Mesodermal cell (in vitro differentiated cells): ENCODE measurements around the gene SPHK2.
A peak's percentile ranks its signal among the peaks of the same experiment; 100 is the strongest.
"Not testable (repeated sequence)": the region's sequence is repeated elsewhere in the genome, so short reads cannot be mapped to it uniquely, and the experiment has no call there.

Source experiments
- H3K27ac ChIP-seq: 2 replicates; pipeline ENCODE4 v1.7.0; 2013; ENCODE audit warnings: mild to moderate bottlenecking, low read depth, low read length, moderate library complexity; ENCODE audit not compliant: severe bottlenecking
- H3K36me3 ChIP-seq: 2 replicates; pipeline ENCODE4 v1.7.1; 2013; ENCODE audit warnings: mild to moderate bottlenecking, low read length, moderate library complexity; ENCODE audit not compliant: control insufficient read depth, insufficient read depth
- H3K4me1 ChIP-seq: one replicate; pipeline ENCODE4 v1.7.1; 2013; ENCODE audit warnings: mild to moderate bottlenecking, low read length; ENCODE audit not compliant: insufficient read depth, control insufficient read depth, poor library complexity, severe bottlenecking
- H3K4me3 ChIP-seq: 2 replicates; pipeline ENCODE4 v1.7.0; 2013; ENCODE audit warnings: low read length, control low read depth, mild to moderate bottlenecking; ENCODE audit not compliant: insufficient read depth, poor library complexity, severe bottlenecking; ENCODE audit errors: extremely low read depth
- H3K9me3 ChIP-seq: 2 replicates; pipeline ENCODE4 v1.7.1; 2013; ENCODE audit warnings: mild to moderate bottlenecking, low read length, moderate library complexity; ENCODE audit not compliant: control insufficient read depth
- WGBS, 2 experiments: methylation state at CpG; one replicate each; pipeline ENCODE4 v1.1.5; 2013; ENCODE audit warnings: missing lambda C conversion rate in 2 of 2; ENCODE audit not compliant: insufficient coverage in 2 of 2; 5-methylcytosine and 5-hydroxymethylcytosine counted together

SPHK2 gene

DNA sequence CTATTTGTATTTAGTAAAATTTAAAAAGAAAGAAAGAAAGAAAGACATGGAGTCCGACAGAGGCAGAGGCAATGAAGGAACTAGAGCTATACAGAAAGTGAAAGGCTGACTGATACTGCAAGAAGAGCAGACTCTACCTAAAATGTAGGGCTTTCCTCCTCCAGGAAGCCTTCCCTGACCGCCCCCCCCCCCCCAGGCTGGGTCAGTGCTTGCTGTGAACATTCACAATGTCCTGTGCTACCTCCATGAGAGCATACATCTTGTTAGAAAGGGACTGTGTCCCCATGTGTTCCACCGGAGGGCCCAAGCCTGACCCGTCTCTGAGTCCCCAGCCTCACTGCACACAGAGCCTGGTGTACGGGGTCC lies 32.4 kb downstream of the SPHK2 start:
- Histone ChIP-seq H3K4me1 (no peaks in the 10 kb centered on the region), H3K4me3 (no peak overlapping the region), H3K36me3 (no peaks in the 10 kb centered on the region), H3K9me3 (no peaks in the 10 kb centered on the region), H3K27ac (no peak overlapping the region)
- 74 to 84% methylated on average over 3 to 4 of the region's 5 CpGs for WGBS, 2 experiments

DNA sequence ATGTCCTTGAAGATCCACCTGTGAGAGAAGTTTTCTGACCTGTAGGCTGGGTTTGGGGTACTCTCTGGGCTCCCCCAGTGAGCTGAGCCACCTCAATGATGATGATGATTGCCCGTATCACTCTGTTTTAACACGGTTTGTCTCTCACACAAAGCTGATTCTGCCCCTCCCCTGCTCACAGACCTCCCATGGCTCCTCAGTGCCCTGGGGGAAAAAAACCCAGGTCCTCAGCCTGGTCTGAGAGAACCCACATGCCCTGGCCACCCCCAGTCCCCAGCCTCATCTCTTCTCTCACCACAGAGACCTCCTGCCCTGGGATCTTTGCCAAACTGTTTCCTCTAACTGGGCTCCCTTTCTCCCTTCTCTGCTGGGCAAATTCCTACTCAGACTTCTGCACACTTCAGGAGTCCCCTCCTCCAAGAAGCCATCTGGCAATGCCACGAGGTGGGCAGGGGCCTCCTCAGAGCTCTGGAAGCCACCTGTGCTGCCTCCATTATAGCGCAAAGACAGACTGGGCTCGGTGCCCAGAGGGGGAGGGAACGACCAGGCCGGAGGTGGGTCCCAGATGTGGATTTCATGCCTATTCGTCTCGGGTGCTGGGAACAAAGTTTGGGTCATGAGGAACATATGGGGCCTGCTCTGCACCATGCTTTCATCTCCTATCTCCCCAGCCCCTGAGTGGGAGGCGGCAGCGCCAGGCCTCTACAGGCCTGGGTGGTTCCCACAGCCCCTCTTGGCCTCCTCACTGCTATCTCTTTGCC lies 35.2 kb downstream of the SPHK2 start:
- 76 to 80% methylated on average over 6 to 8 of the region's 11 CpGs for WGBS, 2 experiments
- H3K9me3 ChIP-seq = no peaks in the 10 kb centered on the region
- no peaks in the 10 kb centered on the region for H3K36me3 ChIP-seq
- no peaks in the 10 kb centered on the region for H3K4me1 ChIP-seq
- H3K27ac ChIP-seq = no peak overlapping the region
- H3K4me3 ChIP-seq = no peak overlapping the region

DNA sequence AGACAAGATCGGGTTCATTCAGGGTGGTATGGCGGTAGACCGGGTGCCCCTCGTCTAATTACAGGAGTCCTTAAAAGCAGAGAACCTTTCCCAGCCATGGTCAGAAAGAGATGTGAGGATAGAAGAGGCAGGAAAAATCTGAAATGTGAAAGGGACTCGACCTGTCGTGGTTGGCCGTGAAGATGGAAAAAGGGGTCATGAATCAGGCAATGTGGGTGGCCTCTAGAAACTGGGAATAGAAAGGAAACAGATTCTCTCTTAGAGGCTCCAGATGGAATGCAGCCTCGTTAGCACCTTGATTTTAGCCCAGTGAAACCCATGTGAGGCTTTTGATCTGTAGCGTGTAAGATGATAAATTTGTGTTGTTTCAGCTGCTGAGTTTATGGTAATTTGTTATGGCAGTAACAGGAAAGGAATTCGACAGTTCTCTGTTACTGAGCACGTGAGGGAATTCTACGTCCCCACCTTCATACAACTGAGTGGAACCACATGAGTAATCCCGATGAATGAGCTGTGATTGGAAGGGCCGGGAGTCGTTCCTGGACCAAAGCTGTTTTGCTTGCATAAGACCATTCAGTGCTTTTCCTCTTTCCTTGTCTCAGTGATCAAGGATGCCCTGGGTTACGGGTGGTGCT lies 37.7 kb downstream of the SPHK2 start:
- H3K4me1 ChIP-seq = no peaks in the 10 kb centered on the region
- 44 to 46% methylated on average over 11 to 14 of the region's 16 CpGs for WGBS, 2 experiments
- H3K36me3 ChIP-seq = no peaks in the 10 kb centered on the region
- peaks cover 5% of the 10 kb centered on the region for H3K9me3 ChIP-seq
- no peak overlapping the region for H3K4me3 ChIP-seq
- no peak overlapping the region for H3K27ac ChIP-seq

DNA sequence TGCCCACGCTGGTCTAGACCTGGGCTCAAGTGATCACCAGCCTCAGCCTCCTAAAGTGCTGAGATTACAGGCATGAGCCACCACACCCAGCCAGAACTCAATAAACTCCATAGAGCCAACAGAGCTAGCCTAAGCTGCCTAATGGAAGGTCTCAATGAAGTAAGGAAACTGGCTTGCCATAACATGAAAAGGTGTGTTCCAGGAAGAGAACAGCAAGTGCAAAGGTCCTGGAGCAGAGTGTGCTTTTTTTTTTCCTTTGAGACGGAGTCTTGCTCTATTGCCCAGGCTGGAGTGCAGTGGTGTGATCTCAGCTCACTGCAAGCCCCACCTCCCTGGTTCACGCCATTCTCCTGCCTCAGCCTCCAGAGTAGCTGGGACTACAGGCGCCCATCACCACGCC lies 38.5 kb downstream of the SPHK2 start:
- H3K27ac ChIP-seq, H3K4me1 ChIP-seq, H3K4me3 ChIP-seq, H3K36me3 ChIP-seq, H3K9me3 ChIP-seq: not testable (repeated sequence)
- WGBS, 2 experiments = 82% methylated on average over 3 of the region's 5 CpGs; no CpG with 5 or more reads in 1 of the 2 experiments

DNA sequence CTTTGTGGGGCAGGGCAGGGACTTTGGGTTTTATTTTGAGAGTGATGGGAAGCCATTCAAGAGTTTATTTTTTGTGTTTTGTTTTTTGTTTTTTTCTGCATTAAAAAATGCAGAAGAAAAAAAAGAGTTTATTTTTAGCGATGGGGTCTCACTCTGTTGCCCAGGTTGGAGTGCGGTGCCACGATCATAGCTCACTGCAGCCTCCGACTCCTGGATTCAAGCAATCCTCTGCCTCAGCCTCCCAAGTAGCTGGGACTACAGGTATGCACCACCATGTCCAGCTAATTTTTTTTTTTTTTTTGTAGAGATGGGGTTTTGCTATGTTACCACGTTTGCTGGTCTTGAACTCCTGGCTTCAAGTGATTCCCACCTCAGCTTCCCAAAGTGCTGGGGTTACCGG lies 39.2 kb downstream of the SPHK2 start:
- Histone ChIP-seq H3K4me3 (no peak overlapping the region), H3K27ac (no peak overlapping the region), H3K36me3 (no peaks in the 10 kb centered on the region), H3K9me3 (peaks cover 5% of the 10 kb centered on the region), H3K4me1 (peaks cover 3% of the 10 kb centered on the region)
- 86 to 93% methylated on average over 5 of the region's 6 CpGs for WGBS, 2 experiments

DNA sequence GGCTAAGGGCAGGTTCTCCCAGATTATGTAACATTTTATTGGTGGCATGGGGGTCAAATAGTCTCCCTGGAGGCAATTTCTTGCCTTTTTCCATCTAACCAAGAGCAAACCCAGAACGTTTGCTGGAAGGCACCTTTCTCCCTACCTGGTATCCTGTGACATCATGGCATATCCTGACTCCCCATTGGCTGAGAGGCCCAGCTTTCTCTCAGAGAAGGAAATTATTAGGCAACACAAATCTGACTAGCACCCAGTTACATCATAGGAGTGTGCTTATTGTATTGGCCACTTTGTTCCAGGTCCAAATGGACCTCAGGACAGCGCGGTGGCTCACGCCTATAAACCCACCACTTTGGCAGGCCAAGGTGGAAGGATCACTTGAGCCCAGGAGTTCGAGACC lies 40.5 kb downstream of the SPHK2 start:
- Histone ChIP-seq H3K4me3 (no peak overlapping the region), H3K4me1 (peaks cover 13% of the 10 kb centered on the region), H3K36me3 (no peaks in the 10 kb centered on the region), H3K9me3 (peaks cover 5% of the 10 kb centered on the region), H3K27ac (no peak overlapping the region)
- WGBS, 2 experiments = 76 to 92% methylated on average over 5 of the region's 5 CpGs

DNA sequence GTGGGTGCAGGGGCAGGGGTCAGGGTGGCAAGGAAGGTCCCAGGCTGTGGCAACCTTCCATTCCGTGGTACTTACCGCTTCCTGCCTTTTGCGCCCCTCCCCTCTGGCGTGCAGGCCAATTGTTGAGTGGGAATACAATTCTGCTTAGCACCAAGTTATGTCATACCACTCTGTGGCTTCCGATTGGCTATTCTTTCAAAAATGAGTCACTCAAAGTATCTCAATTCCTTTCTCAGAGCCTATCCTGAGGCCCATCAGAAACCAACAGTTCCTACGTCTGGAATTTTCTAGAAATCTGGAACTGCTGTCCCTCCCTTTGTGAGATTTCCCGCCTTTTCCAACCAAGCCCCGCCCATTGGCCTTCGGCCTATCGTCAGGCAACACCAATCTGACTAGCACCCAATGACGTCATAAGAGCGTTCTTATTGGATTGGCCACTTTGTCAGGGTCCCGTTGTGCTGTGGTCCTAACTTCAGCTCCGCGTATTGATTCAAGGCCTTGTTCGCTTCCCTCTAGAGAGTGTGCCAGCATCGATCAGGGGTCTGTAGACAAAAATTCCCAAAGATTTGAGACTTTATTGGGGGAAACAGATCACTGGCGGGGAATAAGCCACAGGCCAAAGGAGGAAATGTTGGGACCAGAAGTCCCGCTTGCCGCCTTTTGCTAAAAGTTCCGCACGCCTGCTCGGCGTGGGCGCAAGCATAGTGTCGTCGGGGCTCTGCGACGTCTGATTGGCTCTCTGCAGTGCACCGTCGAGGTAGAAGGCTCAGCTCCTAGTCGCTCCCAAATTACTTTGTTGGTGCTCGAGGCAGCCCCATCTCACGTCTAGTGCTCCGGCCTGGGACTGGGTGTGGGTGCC lies 41.8 kb downstream of the SPHK2 start:
- Histone ChIP-seq H3K4me3 (no peak overlapping the region), H3K4me1 (peaks cover 13% of the 10 kb centered on the region), H3K27ac (no peak overlapping the region), H3K36me3 (no peaks in the 10 kb centered on the region), H3K9me3 (peaks cover 5% of the 10 kb centered on the region)
- 94% methylated on average over 34 to 35 of the region's 35 CpGs for WGBS, 2 experiments

DNA sequence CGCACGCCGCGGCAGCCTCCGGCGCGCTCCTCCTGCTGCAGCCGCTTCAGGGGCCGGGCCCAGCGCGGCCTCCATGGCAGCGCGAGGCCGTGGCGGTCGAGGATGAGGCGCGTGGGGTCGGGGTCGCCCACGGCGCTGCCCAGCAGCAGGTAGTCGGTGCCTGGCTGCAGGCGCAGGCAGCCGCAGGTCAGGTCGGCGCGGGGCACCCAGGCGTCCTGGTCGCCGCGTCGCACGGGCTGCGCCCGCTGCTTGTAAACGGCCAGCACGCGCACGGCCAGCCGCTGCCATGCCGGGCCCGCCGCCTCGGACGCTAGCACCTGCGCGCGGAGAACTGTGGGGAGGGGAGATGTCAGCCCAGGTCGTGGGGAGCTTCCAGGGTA lies 42.4 kb downstream of the SPHK2 start:
- Histone ChIP-seq H3K9me3 (peaks cover 5% of the 10 kb centered on the region), H3K27ac (no peak overlapping the region), H3K4me1 (peaks cover 14% of the 10 kb centered on the region), H3K36me3 (no peaks in the 10 kb centered on the region), H3K4me3 (no peak overlapping the region)
- WGBS, 2 experiments = 96 to 97% methylated on average over 43 to 50 of the region's 50 CpGs

DNA sequence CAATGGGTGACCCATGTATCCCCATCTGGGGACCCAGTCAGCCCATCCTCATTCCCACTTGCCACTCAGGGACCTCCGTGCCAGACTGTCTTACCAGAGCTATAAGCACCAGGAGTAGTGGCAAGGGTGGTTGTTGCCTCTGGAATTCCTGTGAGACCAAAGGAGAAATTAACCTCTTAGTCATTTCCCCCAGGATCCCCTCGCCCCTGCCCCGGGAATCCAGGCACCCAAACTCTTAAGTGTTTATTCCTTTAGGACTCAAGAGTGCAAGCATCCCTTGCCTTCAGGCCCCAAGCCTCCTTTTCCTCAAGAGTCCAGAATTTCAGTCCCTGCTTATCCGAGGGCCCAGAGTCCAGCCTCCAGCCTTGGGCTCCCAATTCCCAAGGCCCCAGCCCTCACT lies 44.4 kb downstream of the SPHK2 start:
- Histone ChIP-seq H3K27ac (peak overlapping the region; percentile 6), H3K4me1 (peaks cover 17% of the 10 kb centered on the region), H3K9me3 (peaks cover 5% of the 10 kb centered on the region), H3K4me3 (no peak overlapping the region), H3K36me3 (no peaks in the 10 kb centered on the region)
- WGBS, 2 experiments = 84 to 89% methylated on average over 3 to 4 of the region's 4 CpGs

DNA sequence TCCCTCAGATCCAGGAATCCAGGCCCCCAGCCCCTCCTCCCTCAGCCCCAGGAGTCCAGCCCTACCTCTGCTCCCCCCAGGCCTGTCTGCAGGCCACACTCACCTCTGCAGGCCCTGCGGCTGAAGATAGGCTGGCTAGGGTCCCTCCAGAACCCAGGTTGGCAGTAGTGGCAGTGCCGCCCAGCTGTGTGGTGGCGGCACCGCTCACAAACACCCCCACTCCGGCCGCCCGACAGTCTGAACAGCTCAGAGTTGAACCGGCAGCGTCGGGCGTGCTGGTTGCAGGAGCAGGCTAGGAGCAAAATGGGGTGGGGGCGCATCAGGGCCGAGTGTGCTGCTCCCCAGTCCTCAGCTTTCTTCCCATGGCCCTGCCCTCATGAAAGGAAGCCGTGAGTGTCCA lies 45.2 kb downstream of the SPHK2 start:
- Histone ChIP-seq H3K27ac (no peak overlapping the region), H3K4me1 (peaks cover 17% of the 10 kb centered on the region), H3K9me3 (peaks cover 5% of the 10 kb centered on the region), H3K4me3 (no peak overlapping the region), H3K36me3 (no peaks in the 10 kb centered on the region)
- 87 to 90% methylated on average over 13 of the region's 14 CpGs for WGBS, 2 experiments
